Measurements from ENCODE around the gene NEK6.

The NEK6 gene

GRCh38 chr9:124231095-124231737 lies 26.5 kb upstream of the NEK6 start:
- no peak overlapping the region for H3K4me3 ChIP-seq (ENCODE audit: low read length)
- H3K4me1 ChIP-seq (ENCODE audit: control insufficient read depth, low read length): no peaks in the 10 kb centered on the region
- no peak for TF ChIP-seq EZH2phosphoT487 (IDR thresholded peaks at IDR 0.05; ENCODE audit: borderline replicate concordance, low read length)

GRCh38 chr9:124238546-124239140 lies 19.1 kb upstream of the NEK6 start:
- Histone ChIP-seq H3K9me2 (replicated peaks; ENCODE audit: control insufficient read depth, low read length) (no peaks in the 10 kb centered on the region), H3K79me2 (ENCODE audit: control insufficient read depth, low read length) (no peaks in the 10 kb centered on the region), H4K20me1 (ENCODE audit: control insufficient read depth, insufficient read depth, low read depth, low read length) (no peaks in the 10 kb centered on the region), H3K27me3 (ENCODE audit: control insufficient read depth, low read length) (no peaks in the 10 kb centered on the region), H3F3A (ENCODE audit: control insufficient read depth, insufficient read depth) (0 out of 2 replicates have a peak, but pooled peaks cover 4% of the 10 kb centered on the region), H3K4me1 (ENCODE audit: control insufficient read depth, low read length) (peaks cover 32% of the 10 kb centered on the region), H3K9me3 (ENCODE audit: control insufficient read depth, insufficient read depth, low read length) (no peaks in the 10 kb centered on the region), H3K4me3 (ENCODE audit: low read length) (no peak overlapping the region), H3K4me2 (ENCODE audit: low read length) (0 out of 2 replicates have a peak overlapping the region, but pooled peaks have one; percentile 1), H3K36me3 (ENCODE audit: control insufficient read depth, low read length) (no peaks in the 10 kb centered on the region), H3K27ac (ENCODE audit: low read depth, low read length) (no peak overlapping the region)
- no peak for TF ChIP-seq CTCF (IDR thresholded peaks at IDR 0.05; ENCODE audit: low read depth, low read length, poor library complexity, severe bottlenecking)
- no peak for TF ChIP-seq EZH2phosphoT487 (IDR thresholded peaks at IDR 0.05; ENCODE audit: borderline replicate concordance, low read length)

More at GRCh38 chr9:124231095-124231737, 26.5 kb upstream of the NEK6 start:
- Histone ChIP-seq H3K36me3 (ENCODE audit: control insufficient read depth, low read length) (no peaks in the 10 kb centered on the region), H3K27ac (ENCODE audit: low read depth, low read length) (no peak overlapping the region), H3F3A (ENCODE audit: control insufficient read depth, insufficient read depth) (no peaks in the 10 kb centered on the region), H3K4me2 (ENCODE audit: low read length) (no peak overlapping the region), H3K9me3 (ENCODE audit: control insufficient read depth, insufficient read depth, low read length) (no peaks in the 10 kb centered on the region), H3K79me2 (ENCODE audit: control insufficient read depth, low read length) (no peaks in the 10 kb centered on the region), H3K9me2 (replicated peaks; ENCODE audit: control insufficient read depth, low read length) (no peaks in the 10 kb centered on the region), H3K27me3 (ENCODE audit: control insufficient read depth, low read length) (no peaks in the 10 kb centered on the region), H4K20me1 (ENCODE audit: control insufficient read depth, insufficient read depth, low read depth, low read length) (no peaks in the 10 kb centered on the region)

GRCh38 chr9:124239249-124240073 lies 18.3 kb upstream of the NEK6 start:
- H3K36me3 ChIP-seq (ENCODE audit: control insufficient read depth, low read length): no peaks in the 10 kb centered on the region
- peaks cover 32% of the 10 kb centered on the region for H3K4me1 ChIP-seq (ENCODE audit: control insufficient read depth, low read length)
- H3K79me2 ChIP-seq (ENCODE audit: control insufficient read depth, low read length): no peaks in the 10 kb centered on the region
- peak overlapping the region; percentile 1; the same call in 1 of the 2 replicates for H3K4me2 ChIP-seq (ENCODE audit: low read length)
- no peaks in the 10 kb centered on the region for H3K9me3 ChIP-seq (ENCODE audit: control insufficient read depth, insufficient read depth, low read length)
- no peaks in the 10 kb centered on the region for H3K27me3 ChIP-seq (ENCODE audit: control insufficient read depth, low read length)
- no peaks in the 10 kb centered on the region for H4K20me1 ChIP-seq (ENCODE audit: control insufficient read depth, insufficient read depth, low read depth, low read length)
- 0 out of 2 replicates have a peak, but pooled peaks cover 4% of the 10 kb centered on the region for H3F3A ChIP-seq (ENCODE audit: control insufficient read depth, insufficient read depth)
- no peak overlapping the region for H3K4me3 ChIP-seq (ENCODE audit: low read length)
- no peak for TF ChIP-seq EZH2phosphoT487 (IDR thresholded peaks at IDR 0.05; ENCODE audit: borderline replicate concordance, low read length)
- no peak for TF ChIP-seq CTCF (IDR thresholded peaks at IDR 0.05; ENCODE audit: low read depth, low read length, poor library complexity, severe bottlenecking)
- H3K9me2 ChIP-seq (replicated peaks; ENCODE audit: control insufficient read depth, low read length): no peaks in the 10 kb centered on the region
- no peak overlapping the region for H3K27ac ChIP-seq (ENCODE audit: low read depth, low read length)
